Endothelial cell of umbilical vein (primary cell): ENCODE data around the gene LGALS3. TPM values are rescaled to one million over a fixed set of nuclear protein-coding genes. Genes with fewer than 3 reads are reported as not detected.
A peak's percentile ranks its signal among the peaks of the same experiment; 100 is the strongest.

Source experiments
- BruUV-seq: library from RNA; stranded (reverse); fragments of 400-500 nt; replicated peaks from 2 replicates; lab custom pipeline; 2021; lab: Mats Ljungman, UMichigan
- CTCF ChIA-PET: fragments of 300-600, 350-600 bp; sonication (Branson Sonifier 250); formaldehyde crosslinking; loops from one replicate; lab custom pipeline; 2021; ENCODE audit warnings: antibody characterized with exemption, inconsistent platforms; lab: Charles Lee
- POLR2A ChIA-PET: fragments of 300-600, 350-600 bp; sonication (Branson Sonifier 250); formaldehyde crosslinking; loops from one replicate; lab custom pipeline; 2021; ENCODE audit warnings: antibody characterized with exemption, inconsistent platforms; lab: Charles Lee
- DNase-seq: peaks from one replicate; pipeline ENCODE4 v3.0.0-alpha.2; 2011; ENCODE audit warnings: low read depth, low spot score
- FAIRE-seq: peaks from 2 replicates; lab custom pipeline; 2011; peaks lifted over from hg19 to GRCh38; lab: Jason Lieb, UNC
- H2AFZ ChIP-seq: 2 replicates; pipeline ENCODE4 v1.6.0; 2012; ENCODE audit warnings: low read depth, low read length, control low read depth, inconsistent platforms
- H3K27ac ChIP-seq: 2 replicates; pipeline ENCODE4 v1.5.1; 2011; ENCODE audit warnings: low read depth, mild to moderate bottlenecking, control low read depth, low read length, moderate library complexity; ENCODE audit not compliant: insufficient read depth
- H3K27me3 ChIP-seq, 2 experiments: 2 replicates each; pipeline versions ENCODE4 v1.6.0 to v1.6.1; 2011; ENCODE audit warnings: low read length in 2 of 2, mixed read lengths in 1 of 2; ENCODE audit not compliant: control insufficient read depth in 2 of 2, insufficient read depth in 2 of 2
- H3K36me3 ChIP-seq, 2 experiments: 2 replicates in 1 of 2; 3 replicates in 1 of 2; pipeline ENCODE4 v1.5.1; 2011; ENCODE audit warnings: low read length in 2 of 2, mild to moderate bottlenecking in 1 of 2, moderate library complexity in 1 of 2; ENCODE audit not compliant: control insufficient read depth in 2 of 2, insufficient read depth in 2 of 2; ENCODE audit errors: extremely low read depth in 1 of 2
- H3K4me1 ChIP-seq: 3 replicates; pipeline ENCODE4 v1.5.1; 2011; ENCODE audit warnings: mild to moderate bottlenecking, low read length; ENCODE audit not compliant: control insufficient read depth, insufficient read depth; ENCODE audit errors: extremely low read depth
- H3K4me2 ChIP-seq: 2 replicates; pipeline ENCODE4 v1.6.1; 2011; ENCODE audit warnings: low read length, control low read depth, mixed read lengths; ENCODE audit not compliant: insufficient read depth
- H3K4me3 ChIP-seq, 3 experiments: fragments of 200-600 bp in 1 of 3; sonication (generic), shearing (Covaris generic) in 1 of 3; replicated peaks in 1 of 3; 2 replicates each; pipeline ENCODE4 v1.5.1; 2011 to 2016; ENCODE audit warnings: control low read depth in 3 of 3, low read length in 3 of 3, mild to moderate bottlenecking in 2 of 3, inconsistent platforms in 1 of 3, low read depth in 1 of 3, moderate library complexity in 1 of 3; ENCODE audit not compliant: insufficient read depth in 1 of 3
- H3K79me2 ChIP-seq: 2 replicates; pipeline ENCODE4 v1.6.0; 2012; ENCODE audit warnings: low read length, inconsistent platforms; ENCODE audit not compliant: control insufficient read depth, insufficient read depth
- H3K9ac ChIP-seq: replicated peaks from 2 replicates; pipeline ENCODE3; 2011; ENCODE audit warnings: low read length, control low read depth; ENCODE audit not compliant: insufficient read depth; ENCODE audit errors: extremely low read depth
- H3K9me1 ChIP-seq: replicated peaks from 3 replicates; pipeline ENCODE4 v1.6.0; 2011; ENCODE audit warnings: mild to moderate bottlenecking, low read length; ENCODE audit not compliant: control insufficient read depth, insufficient read depth; ENCODE audit errors: extremely low read depth
- H3K9me3 ChIP-seq: replicated peaks from 2 replicates; pipeline ENCODE4 v1.5.1; 2012; ENCODE audit warnings: low read length, inconsistent platforms; ENCODE audit not compliant: control insufficient read depth, insufficient read depth
- H4K20me1 ChIP-seq: replicated peaks from 2 replicates; pipeline ENCODE3; 2011; ENCODE audit warnings: mild to moderate bottlenecking, low read length; ENCODE audit not compliant: control insufficient read depth, insufficient read depth; ENCODE audit errors: extremely low read depth
- CTCF ChIP-seq, 2 donors: IDR thresholded peaks; 1 replicate in 1 of 2; 2 replicates in 1 of 2; pipeline ENCODE4 v1.5.1; 2011; ENCODE audit warnings: low read length in 2 of 2, mild to moderate bottlenecking in 2 of 2, moderate library complexity in 2 of 2, control low read depth in 1 of 2, inconsistent platforms in 1 of 2, low read depth in 1 of 2; ENCODE audit not compliant: insufficient read depth in 1 of 2; ENCODE audit errors: extremely low read depth in 1 of 2
- EZH2 ChIP-seq: IDR thresholded peaks from 2 replicates; pipeline ENCODE4 v1.6.1; 2012; ENCODE audit warnings: borderline replicate concordance, low read depth, mild to moderate bottlenecking, moderate library complexity, low read length, inconsistent platforms; ENCODE audit not compliant: severe bottlenecking
- FOS ChIP-seq: IDR thresholded peaks from 2 replicates; pipeline ENCODE4 v1.6.1; 2011; ENCODE audit warnings: mild to moderate bottlenecking, low read length, moderate library complexity, borderline replicate concordance; ENCODE audit not compliant: insufficient read depth
- GATA2 ChIP-seq: IDR thresholded peaks from 2 replicates; pipeline ENCODE4 v1.7.0; 2011; ENCODE audit warnings: low read depth, mild to moderate bottlenecking, moderate library complexity, mixed read lengths, low read length; ENCODE audit not compliant: insufficient read length, insufficient read depth
- JUN ChIP-seq: IDR thresholded peaks from 2 replicates; pipeline ENCODE4 v1.6.1; 2011; ENCODE audit warnings: borderline replicate concordance, low read depth; ENCODE audit not compliant: insufficient read length, insufficient read depth
- MAX ChIP-seq: IDR thresholded peaks from 2 replicates; pipeline ENCODE4 v1.6.1; 2011; ENCODE audit not compliant: insufficient read depth, insufficient read length
- MYC ChIP-seq: IDR thresholded peaks from one replicate; pipeline ENCODE4 v1.6.1; 2011; ENCODE audit warnings: mild to moderate bottlenecking, low read depth, low read length
- POLR2A ChIP-seq: IDR thresholded peaks from 2 replicates; pipeline ENCODE4 v1.6.1; 2012; ENCODE audit warnings: low read depth, mild to moderate bottlenecking, control low read depth, low read length
- POLR2AphosphoS5 ChIP-seq: IDR thresholded peaks from 2 replicates; pipeline ENCODE4 v1.6.1; 2012; ENCODE audit warnings: low read depth, mild to moderate bottlenecking, control low read depth, low read length, moderate library complexity; ENCODE audit not compliant: insufficient read depth
- dilution Hi-C: fragments of 300-500 bp; cut with MboI; formaldehyde crosslinking; loops from one replicate; pipeline ENCODE4 v1.15.0; 2019; ENCODE audit warnings: low sequenced_read_pairs; ENCODE audit not compliant: extremely low pct_ligation_motif_present
- intact Hi-C: fragments of 100-400 bp; cut with micrococcal nuclease; formaldehyde crosslinking; loops from one replicate; pipeline ENCODE4 v1.10.0; 2022
- polyA plus RNA-seq, 4 experiments: library from polyadenylated mRNA; depleted of rRNA in 3 of 4; stranded (reverse) in 3 of 4; unstranded in 1 of 4; fragments of >200 nt; gene quantifications; 2 replicates each; pipeline versions ENCODE4 v1.2.1 to v1.2.3, GENCODE V29; 2011 to 2012; ENCODE audit warnings: missing spikeins in 1 of 4
- total RNA-seq: library from RNA; stranded (reverse); gene quantifications from 2 replicates; pipeline ENCODE4 v1.2.3, GENCODE V29; 2021

LGALS3 gene
- total and polyA plus RNA-seq, 2 donors (not counting 3 experiments of a cell fraction or from before 2014, with no cell fraction given): 33.8 to 55.1 TPM

- H3K36me3 ChIP-seq: no peaks in the 10 kb centered on the region
- no peaks in the 10 kb centered on the region for H3K9me1 ChIP-seq
- TF ChIP-seq CTCF (IDR thresholded peaks at IDR 0.05; ENCODE audit: extremely low read depth in 1 of 2, insufficient read depth in 1 of 2, low read depth in 1 of 2, low read length in 2 of 2) (no peak), FOS (no peak), POLR2A (no peak), EZH2 (no peak), GATA2 (no peak)
- no peak overlapping the region for H2AFZ ChIP-seq
- no peak for FAIRE-seq
- H3K79me2 ChIP-seq: no peaks in the 10 kb centered on the region
- dilution Hi-C loops (no loop called here), intact Hi-C loops (no loop called here)
- no peaks in the 10 kb centered on the region for H3K4me1 ChIP-seq
- ChIA-PET CTCF (interaction anchor here (0.7 to 1.6 kb wide), 3 partner anchors 9 to 23 kb away, joined by 3 to 5 read pairs (median 4); partner anchors contain the start of gene LGALS3), POLR2A (no interaction called here)
- no peaks in the 10 kb centered on the region for H4K20me1 ChIP-seq
- no peak for DNase-seq
- BruUV-seq: no TSS peak
- no peak overlapping the region for H3K9ac ChIP-seq
- no peak overlapping the region for H3K4me2 ChIP-seq
- no peak overlapping the region for H3K27ac ChIP-seq
- H3K4me3 ChIP-seq: no peak overlapping the region
- H3K9me3 ChIP-seq: no peaks in the 10 kb centered on the region
- no peaks in the 10 kb centered on the region for H3K27me3 ChIP-seq
These were observed 14.3 kb upstream of the LGALS3 start for GRCh38 chr14:55114720-55115119.

- no peak overlapping the region for H2AFZ ChIP-seq
- H3K27me3 ChIP-seq: no peaks in the 10 kb centered on the region
- FAIRE-seq (peak; percentile 52), DNase-seq (no peak)
- H3K4me3 ChIP-seq: no peak overlapping the region
- BruUV-seq: no TSS peak
- CTCF ChIA-PET: interaction anchor here (0.6 to 1.4 kb wide), 3 partner anchors 14 to 259 kb away, joined by 3 to 5 read pairs (median 4); partner anchors contain the start of gene LGALS3
- H3K4me2 ChIP-seq: no peak overlapping the region
- H3K4me1 ChIP-seq: no peaks in the 10 kb centered on the region
- H3K79me2 ChIP-seq: no peaks in the 10 kb centered on the region
- dilution Hi-C loops: no loop called here
- intact Hi-C loops: no loop called here
- no peaks in the 10 kb centered on the region for H3K9me3 ChIP-seq
- H4K20me1 ChIP-seq: no peaks in the 10 kb centered on the region
- no peaks in the 10 kb centered on the region for H3K36me3 ChIP-seq
- no peaks in the 10 kb centered on the region for H3K9me1 ChIP-seq
- no peak overlapping the region for H3K27ac ChIP-seq
- POLR2A ChIA-PET: no interaction called here
- H3K9ac ChIP-seq: no peak overlapping the region
- TF ChIP-seq MAX (no peak), POLR2AphosphoS5 (no peak), JUN (no peak), GATA2 (no peak), CTCF (IDR thresholded peaks at IDR 0.05; ENCODE audit: extremely low read depth in 1 of 2, insufficient read depth in 1 of 2, low read depth in 1 of 2, low read length in 2 of 2) (no peak), FOS (no peak), MYC (no peak), POLR2A (no peak), EZH2 (no peak)
These were observed 13.6 kb upstream of the LGALS3 start for GRCh38 chr14:55115460-55115859.
